ENCODE data around the gene IL1F10.

DNA sequence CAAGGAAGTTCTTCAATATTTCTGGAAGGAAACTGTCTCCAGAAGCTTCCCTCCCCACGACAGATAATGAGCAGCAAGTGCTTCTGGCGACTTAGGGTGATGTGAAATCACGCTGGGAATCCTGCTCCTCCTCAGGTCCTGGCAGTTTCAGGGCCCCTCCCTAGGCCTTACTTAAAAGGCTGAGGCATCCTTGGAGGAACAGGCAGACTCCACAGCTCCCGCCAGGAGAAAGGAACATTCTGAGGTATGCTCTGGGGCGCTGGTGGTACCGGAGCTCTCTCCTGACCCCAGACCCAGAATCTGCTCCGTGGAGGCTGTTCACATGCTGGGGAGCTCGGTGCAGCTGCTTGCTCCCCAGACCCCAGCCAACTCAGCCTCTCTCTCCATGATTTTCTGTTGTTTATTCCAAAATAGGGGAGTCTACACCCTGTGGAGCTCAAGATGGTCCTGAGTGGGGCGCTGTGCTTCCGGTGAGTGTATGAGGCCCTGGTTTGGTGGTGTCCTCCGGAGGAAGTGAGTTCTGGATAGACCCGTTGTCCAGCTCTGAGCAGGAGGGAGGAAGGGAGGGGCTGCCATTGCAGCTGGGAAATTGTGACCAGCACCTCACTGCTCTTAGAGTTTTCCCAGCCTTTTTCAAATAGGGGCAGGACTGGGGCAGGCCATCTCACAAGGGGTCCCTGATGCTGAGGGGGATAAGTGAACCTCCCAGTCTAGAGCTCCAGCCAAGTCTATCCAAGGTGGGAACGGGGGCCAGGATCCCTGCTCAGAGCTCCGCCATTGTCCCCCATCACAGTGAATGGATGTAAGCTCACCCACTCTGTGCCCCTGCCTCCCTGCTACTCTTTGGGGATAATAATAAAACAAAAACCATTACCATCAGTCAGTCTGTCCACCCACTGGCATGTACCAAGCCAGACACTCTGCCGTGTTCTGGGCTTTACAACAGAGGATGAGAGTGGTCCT lies 8.5 kb upstream of the IL1F10 start, which contains the start of gene IL36RN:
- TF ChIP-seq CTCF (IDR thresholded peaks at IDR 0.05) (no peak), EZH2 (IDR thresholded peaks at IDR 0.05) (no peak), EZH2phosphoT487 (IDR thresholded peaks at IDR 0.05) (no peak)
